DND-41 (cell line): ENCODE measurements around the gene KCNB1.

Experiments used
- ATAC-seq: fragments of 200-7000 bp; cut with Tn5 transposase; 3 replicates; pipeline ENCODE4 v1.9.1; 2021; ENCODE audit warnings: low read depth; ENCODE audit not compliant: insufficient read depth
- DNase-seq: peaks from one replicate; pipeline ENCODE4 v3.0.0-alpha.2; 2020
- H2AFZ ChIP-seq: 2 replicates; pipeline ENCODE4 v1.6.0; 2012; ENCODE audit warnings: low read depth, low read length
- H3K27ac ChIP-seq: 2 replicates; pipeline ENCODE4 v1.5.1; 2012; ENCODE audit warnings: low read length, inconsistent platforms
- H3K27me3 ChIP-seq: fragments of 200-600 bp; sonication (generic); 2 replicates; pipeline ENCODE4 v1.6.0; 2012; ENCODE audit warnings: low read length, mild to moderate bottlenecking, inconsistent platforms; ENCODE audit not compliant: insufficient read depth, poor library complexity
- H3K36me3 ChIP-seq: 2 replicates; pipeline ENCODE4 v1.5.1; 2012; ENCODE audit warnings: low read length, inconsistent platforms; ENCODE audit not compliant: insufficient read depth
- H3K4me1 ChIP-seq: 2 replicates; pipeline ENCODE4 v1.5.1; 2012; ENCODE audit warnings: mild to moderate bottlenecking, low read length; ENCODE audit not compliant: insufficient read depth
- H3K4me2 ChIP-seq: 2 replicates; pipeline ENCODE4 v1.6.0; 2012; ENCODE audit warnings: mild to moderate bottlenecking, moderate library complexity, low read length, inconsistent platforms; ENCODE audit not compliant: insufficient read depth
- H3K4me3 ChIP-seq, 2 experiments: fragments of 200-600 bp in 1 of 2; shearing (Covaris generic) in 1 of 2; 2 replicates each; pipeline ENCODE4 v1.5.1; 2012 to 2016; ENCODE audit warnings: inconsistent platforms in 2 of 2, low read length in 2 of 2, mild to moderate bottlenecking in 2 of 2, low read depth in 1 of 2, moderate library complexity in 1 of 2
- H3K79me2 ChIP-seq: 2 replicates; pipeline ENCODE4 v1.6.0; 2012; ENCODE audit warnings: low read length, inconsistent platforms; ENCODE audit not compliant: insufficient read depth
- H3K9ac ChIP-seq: 2 replicates; pipeline ENCODE4 v1.6.0; 2012; ENCODE audit warnings: low read depth, mild to moderate bottlenecking, inconsistent platforms, low read length, moderate library complexity
- H3K9me3 ChIP-seq: 2 replicates; pipeline ENCODE4 v1.5.1; 2012; ENCODE audit warnings: low read length, moderate library complexity, mild to moderate bottlenecking, inconsistent platforms; ENCODE audit not compliant: insufficient read depth, severe bottlenecking
- H4K20me1 ChIP-seq: 2 replicates; pipeline ENCODE4 v1.6.0; 2012; ENCODE audit warnings: low read length; ENCODE audit not compliant: insufficient read depth
- CTCF ChIP-seq: IDR thresholded peaks from 2 replicates; pipeline ENCODE4 v1.5.1; 2012; ENCODE audit warnings: borderline replicate concordance, low read length, moderate library complexity, mild to moderate bottlenecking; ENCODE audit not compliant: poor library complexity, severe bottlenecking; ENCODE audit errors: extremely low read depth
- EZH2 ChIP-seq: IDR thresholded peaks from 3 replicates; pipeline ENCODE4 v1.6.1; 2012; ENCODE audit warnings: borderline replicate concordance, low read depth, mild to moderate bottlenecking, moderate library complexity, low read length, inconsistent platforms; ENCODE audit not compliant: severe bottlenecking

Gene KCNB1

GRCh38 chr20:49496553-49497397 is 14.3 kb upstream of the KCNB1 start:
- H3K79me2 ChIP-seq: no peaks in the 10 kb centered on the region
- H3K4me1 ChIP-seq: no peaks in the 10 kb centered on the region
- H3K27me3 ChIP-seq: peaks cover 22% of the 10 kb centered on the region
- no peak overlapping the region for H3K27ac ChIP-seq
- no peak overlapping the region for H3K4me2 ChIP-seq
- peaks cover 3% of the 10 kb centered on the region; the same call in 1 of the 2 replicates for H4K20me1 ChIP-seq
- H3K9ac ChIP-seq: no peak overlapping the region
- TF ChIP-seq EZH2 (no peak), CTCF (no peak)
- no peak overlapping the region for H3K4me3 ChIP-seq
- H2AFZ ChIP-seq: no peak overlapping the region
- no peaks in the 10 kb centered on the region for H3K36me3 ChIP-seq
- DNase-seq (no peak), ATAC-seq (no peak)
- no peaks in the 10 kb centered on the region for H3K9me3 ChIP-seq

- H3K27me3 ChIP-seq: peaks cover 22% of the 10 kb centered on the region
- H3K4me3 ChIP-seq: no peak overlapping the region
- H3K9me3 ChIP-seq: no peaks in the 10 kb centered on the region
- H3K4me2 ChIP-seq: no peak overlapping the region
- H3K27ac ChIP-seq: no peak overlapping the region
- TF ChIP-seq EZH2 (no peak), CTCF (no peak)
- ATAC-seq (no peak), DNase-seq (no peak)
- H3K4me1 ChIP-seq: no peaks in the 10 kb centered on the region
- no peak overlapping the region for H3K9ac ChIP-seq
- no peak overlapping the region for H2AFZ ChIP-seq
- no peaks in the 10 kb centered on the region for H3K79me2 ChIP-seq
- H4K20me1 ChIP-seq: peaks cover 3% of the 10 kb centered on the region; the same call in 1 of the 2 replicates
- H3K36me3 ChIP-seq: no peaks in the 10 kb centered on the region
These were observed 13.6 kb upstream of the KCNB1 start for GRCh38 chr20:49496043-49496442.

- no peak for TF ChIP-seq CTCF
- H3K9ac ChIP-seq: no peak overlapping the region
- H4K20me1 ChIP-seq: no peaks in the 10 kb centered on the region
- no peaks in the 10 kb centered on the region for H3K36me3 ChIP-seq
- no peaks in the 10 kb centered on the region for H3K9me3 ChIP-seq
- DNase-seq: no peak
- H3K27me3 ChIP-seq: no peaks in the 10 kb centered on the region
- H3K4me2 ChIP-seq: no peak overlapping the region
- ATAC-seq: no peak
- no peak overlapping the region for H2AFZ ChIP-seq
- no peaks in the 10 kb centered on the region for H3K4me1 ChIP-seq
- no peaks in the 10 kb centered on the region for H3K79me2 ChIP-seq
- H3K4me3 ChIP-seq: no peak overlapping the region
- no peak overlapping the region for H3K27ac ChIP-seq
These were observed 8.2 kb upstream of the KCNB1 start for GRCh38 chr20:49490689-49491088.
